Right forelimb (tissue), 1 donor: ENCODE results near the gene DISC1.
"Not testable (repeated sequence)": the region's sequence is repeated elsewhere in the genome, so short reads cannot be mapped to it uniquely, and the experiment has no call there.

Experiments used
- DNase-seq: peaks from one replicate; pipeline ENCODE4 v3.0.0-alpha.2; 2018

DISC1 gene

GRCh38 chr1:231705806-231706760 is 79.5 kb downstream of the DISC1 start:
- no peak for DNase-seq

- DNase-seq: no peak
Measured at GRCh38 chr1:231706934-231707333, 80.3 kb downstream of the DISC1 start.

GRCh38 chr1:231707407-231707806 is 80.8 kb downstream of the DISC1 start:
- DNase-seq: no peak

- no peak for DNase-seq
Measured at GRCh38 chr1:231708394-231708793, 81.8 kb downstream of the DISC1 start.

- no peak for DNase-seq
Measured at GRCh38 chr1:231714440-231714839, 87.8 kb downstream of the DISC1 start.

GRCh38 chr1:231715816-231716722 is 89.5 kb downstream of the DISC1 start:
- DNase-seq: no peak

GRCh38 chr1:231716879-231717278 is 90.3 kb downstream of the DISC1 start:
- DNase-seq: no peak

GRCh38 chr1:231719485-231720183 is 93.0 kb downstream of the DISC1 start:
- DNase-seq: no peak

GRCh38 chr1:231720652-231721325 is 94.2 kb downstream of the DISC1 start:
- no peak for DNase-seq

- no peak for DNase-seq
Measured at GRCh38 chr1:231721436-231721835, 94.8 kb downstream of the DISC1 start.

GRCh38 chr1:231722356-231722755 is 95.8 kb downstream of the DISC1 start:
- DNase-seq: no peak

- DNase-seq: no peak
Measured at GRCh38 chr1:231723146-231723545, 96.6 kb downstream of the DISC1 start.

GRCh38 chr1:231724041-231724440 is 97.5 kb downstream of the DISC1 start:
- no peak for DNase-seq

- DNase-seq: no peak
Measured at GRCh38 chr1:231724876-231725647, 98.5 kb downstream of the DISC1 start.

- no peak for DNase-seq
Measured at GRCh38 chr1:231727171-231727570, 100.6 kb downstream of the DISC1 start.

- DNase-seq: not testable (repeated sequence)
Measured at GRCh38 chr1:231728987-231729386, 102.4 kb downstream of the DISC1 start.

GRCh38 chr1:231729544-231729943 is 103.0 kb downstream of the DISC1 start:
- DNase-seq: no peak

- DNase-seq: no peak
Measured at GRCh38 chr1:231731268-231731667, 104.7 kb downstream of the DISC1 start.

GRCh38 chr1:231733063-231733462 is 106.5 kb downstream of the DISC1 start:
- DNase-seq: no peak

- no peak for DNase-seq
Measured at GRCh38 chr1:231733672-231734071, 107.1 kb downstream of the DISC1 start.

GRCh38 chr1:231734417-231734816 is 107.8 kb downstream of the DISC1 start:
- no peak for DNase-seq

- no peak for DNase-seq
Measured at GRCh38 chr1:231735411-231735810, 108.8 kb downstream of the DISC1 start.
